Ovary (tissue), 9 donors: ENCODE data around the gene CCDC148. TPM values are rescaled to one million over a fixed set of nuclear protein-coding genes. Genes with fewer than 3 reads are reported as not detected.

ENCODE experiments used
- DNase-seq, 5 donors: peaks; one replicate each; pipeline ENCODE4 v3.0.0-alpha.2; 2019 to 2020
- H3K27ac ChIP-seq, 2 donors: fragments of 200-600 bp; one replicate each; pipeline versions ENCODE4 v1.5.1 to v1.8.0; 2019 to 2022
- H3K27me3 ChIP-seq: fragments of 200-600 bp; one replicate; pipeline ENCODE4 v1.8.0; 2022
- H3K36me3 ChIP-seq: fragments of 200-600 bp; sonication (generic); one replicate; pipeline ENCODE4 v1.5.1; 2019
- H3K4me1 ChIP-seq: one replicate; pipeline ENCODE4 v1.8.1; 2013; ENCODE audit warnings: mild to moderate bottlenecking, moderate library complexity; ENCODE audit not compliant: insufficient read depth
- H3K4me3 ChIP-seq: fragments of 200-600 bp; sonication (generic); one replicate; pipeline ENCODE4 v1.5.1; 2017
- H3K9me3 ChIP-seq, 2 donors: fragments of 200-600 bp in 1 of 2; sonication (generic) in 1 of 2; one replicate each; pipeline versions ENCODE4 v1.5.1 to v1.8.1; 2013 to 2019; ENCODE audit warnings: mild to moderate bottlenecking in 1 of 2, moderate library complexity in 1 of 2
- CTCF ChIP-seq, 3 donors: fragments of 450-650 bp in 2 of 3; fragments of 200-600 bp in 1 of 3; IDR thresholded peaks; one replicate each; pipeline versions ENCODE4 v1.5.1 to v1.8.0; 2016 to 2022; ENCODE audit warnings: antibody characterized with exemption in 3 of 3, mild to moderate bottlenecking in 1 of 3
- EP300 ChIP-seq: sonication (generic); formaldehyde crosslinking; IDR thresholded peaks from one replicate; pipeline ENCODE4 v1.6.1; 2017; ENCODE audit warnings: antibody characterized with exemption
- POLR2A ChIP-seq: fragments of 450-650 bp; IDR thresholded peaks from one replicate; pipeline ENCODE4 v1.6.1; 2017; ENCODE audit warnings: antibody characterized with exemption, mild to moderate bottlenecking, moderate library complexity
- WGBS, 3 donors: extraction: QIAGEN DNeasy Blood & Tissue Kit in 1 of 3; methylation state at CpG; one replicate each; pipeline versions ENCODE4 v1.1.5 to v1.1.7; 2013 to 2017; 5-methylcytosine and 5-hydroxymethylcytosine counted together
- intact Hi-C, 4 donors: fragments of 100-400 bp; cut with DNase I; formaldehyde crosslinking; loops; one replicate each; pipeline versions ENCODE4 v1.11.0 to v1.15.1; 2022 to 2023
- polyA plus RNA-seq, 2 donors: library from polyadenylated mRNA; stranded (reverse); fragments of 200-250 nt in 1 of 2; fragments of 350-450 nt in 1 of 2; fragmentation: Illumina TruSeq in 1 of 2; extraction: RNeasy Lipid Tissue Mini Kit (QIAGEN cat#74804) in 1 of 2; gene quantifications; one replicate each; pipeline ENCODE4 v1.2.3, GENCODE V29; 2013 to 2014
- total RNA-seq, 7 donors: library from RNA; depleted of rRNA in 2 of 7; stranded (reverse); fragments of >200 nt in 2 of 7; fragmentation: NEBNext Ultra II Directional in 3 of 7; extraction: Animal tissue kit (Norgen Biotek cat#: 25700) in 3 of 7; gene quantifications; one replicate each; pipeline versions ENCODE4 v1.1.0 to v1.2.4, GENCODE V29; 2016 to 2023
- donor health status: DM: no; HTN: no; CAD: no; lungs with moderate emphysema.
- donor health status: DM: no; HTN: no; CAD: no.
- donor health status: Bipolar disorder and iron deficiency.
- donor health status: DM: yes; HTN: yes; CAD: no.
- donor health status: DM: no; HTN: no; CAD: no.
- donor health status: DM: yes; HTN: yes; CAD: no.

CCDC148 gene
- total and polyA plus RNA-seq, 9 donors = 0.80 to 6.6 (median 3.5) TPM

- H3K27ac ChIP-seq = no peak overlapping the region
- H3K4me1 ChIP-seq = no peaks in the 10 kb centered on the region
- no peak overlapping the region for H3K4me3 ChIP-seq
- intact Hi-C loops = no loop called here
- H3K9me3 ChIP-seq = no peaks in the 10 kb centered on the region
- H3K36me3 ChIP-seq = no peaks in the 10 kb centered on the region
- no peaks in the 10 kb centered on the region for H3K27me3 ChIP-seq
- DNase-seq = no peak
- WGBS, 3 donors = 47 to 57% (median 50%) methylated on average over 5 of the region's 5 CpGs
- TF ChIP-seq CTCF (IDR thresholded peaks at IDR 0.05) = no peak
- TF ChIP-seq EP300 = no peak
- TF ChIP-seq POLR2A = no peak
These were observed 318.3 kb downstream of the CCDC148 start for GRCh38 chr2:158138255-158138654.

- Histone ChIP-seq H3K27me3 (no peaks in the 10 kb centered on the region), H3K36me3 (no peaks in the 10 kb centered on the region), H3K9me3 (no peaks in the 10 kb centered on the region), H3K4me1 (no peaks in the 10 kb centered on the region), H3K27ac (no peak overlapping the region), H3K4me3 (no peak overlapping the region)
- no peak for DNase-seq
- intact Hi-C loops = no loop called here
- TF ChIP-seq POLR2A = no peak
- no peak for TF ChIP-seq CTCF (IDR thresholded peaks at IDR 0.05)
- no peak for TF ChIP-seq EP300
- 84 to 87% (median 85%) methylated on average over 1 of the region's 1 CpG for WGBS, 3 donors
These were observed 321.5 kb downstream of the CCDC148 start for GRCh38 chr2:158135096-158135495.

GRCh38 chr2:158134655-158135054 is 321.9 kb downstream of the CCDC148 start:
- TF ChIP-seq POLR2A = no peak
- TF ChIP-seq CTCF (IDR thresholded peaks at IDR 0.05) = no peak
- TF ChIP-seq EP300 = no peak
- intact Hi-C loops = no loop called here
- 84 to 91% (median 91%) methylated on average over 6 of the region's 6 CpGs for WGBS, 3 donors
- H3K27me3 ChIP-seq = no peaks in the 10 kb centered on the region
- DNase-seq = no peak
- no peaks in the 10 kb centered on the region for H3K4me1 ChIP-seq
- H3K27ac ChIP-seq = no peak overlapping the region
- no peak overlapping the region for H3K4me3 ChIP-seq
- no peaks in the 10 kb centered on the region for H3K9me3 ChIP-seq
- H3K36me3 ChIP-seq = no peaks in the 10 kb centered on the region

- H3K27me3 ChIP-seq = no peaks in the 10 kb centered on the region
- intact Hi-C loops = no loop called here
- no peaks in the 10 kb centered on the region for H3K4me1 ChIP-seq
- H3K27ac ChIP-seq = no peak overlapping the region
- no peak for DNase-seq
- no peak overlapping the region for H3K4me3 ChIP-seq
- no peaks in the 10 kb centered on the region for H3K9me3 ChIP-seq
- WGBS, 3 donors = 43 to 63% (median 47%) methylated on average over 4 of the region's 4 CpGs
- TF ChIP-seq CTCF (IDR thresholded peaks at IDR 0.05) = no peak
- H3K36me3 ChIP-seq = no peaks in the 10 kb centered on the region
These were observed 322.5 kb downstream of the CCDC148 start for GRCh38 chr2:158134055-158134454.
